D721Med (cell line): ENCODE measurements around the gene COL5A1.

Source experiments
- DNase-seq: peaks from one replicate; pipeline ENCODE4 v3.0.0; 2011; ENCODE audit warnings: low spot score; ENCODE audit not compliant: insufficient read length
- FAIRE-seq: peaks from 2 replicates; lab custom pipeline; 2011; peaks lifted over from hg19 to GRCh38; lab: Jason Lieb, UNC
- TF ChIP-seq, protein P1 (sequence below): IDR thresholded peaks from 2 replicates; pipeline ENCODE4 v1.5.1; 2012; ENCODE audit warnings: mild to moderate bottlenecking, control low read depth; ENCODE audit not compliant: insufficient read depth; ENCODE audit errors: missing control alignments

Gene COL5A1

DNA sequence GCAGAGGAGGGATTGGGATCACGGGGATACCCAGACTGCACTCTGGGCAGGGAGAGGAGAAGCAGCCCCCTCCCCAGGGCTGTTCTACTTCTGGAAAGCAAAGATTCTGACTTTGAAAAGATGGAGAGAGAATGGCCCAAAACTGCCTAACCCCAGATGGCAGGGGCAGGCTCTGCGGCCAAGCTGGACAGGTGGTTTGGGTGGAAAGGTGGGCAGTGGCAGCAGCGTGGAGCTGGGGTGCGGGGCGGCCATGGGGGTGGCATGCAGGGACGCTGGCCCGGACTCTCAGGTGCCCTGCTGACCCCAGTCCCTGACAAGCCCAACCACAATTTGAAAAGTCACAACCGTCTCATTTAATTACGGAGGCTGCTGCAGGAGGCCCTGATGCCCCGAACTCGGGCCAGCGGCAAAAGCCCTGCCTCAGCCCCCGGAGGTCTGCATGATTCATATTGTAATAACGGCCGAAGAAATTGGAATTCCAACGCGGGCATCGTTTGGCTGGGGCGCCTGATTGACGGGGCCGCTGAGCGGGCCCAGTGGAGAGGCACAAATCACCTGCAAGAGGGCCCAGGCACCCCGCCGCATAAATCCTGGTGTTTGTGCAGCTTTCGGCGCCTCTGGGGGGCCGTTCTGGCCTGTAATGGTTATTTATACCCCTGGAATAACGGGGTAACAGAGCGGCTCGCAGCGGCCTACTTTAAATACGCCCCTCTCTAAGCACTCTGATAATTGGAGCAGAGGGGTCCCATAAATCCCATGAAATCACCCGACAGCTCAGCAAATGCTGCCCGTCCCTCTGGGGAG lies 197.2 kb downstream of the COL5A1 start:
- TF ChIP-seq, protein P1, sequence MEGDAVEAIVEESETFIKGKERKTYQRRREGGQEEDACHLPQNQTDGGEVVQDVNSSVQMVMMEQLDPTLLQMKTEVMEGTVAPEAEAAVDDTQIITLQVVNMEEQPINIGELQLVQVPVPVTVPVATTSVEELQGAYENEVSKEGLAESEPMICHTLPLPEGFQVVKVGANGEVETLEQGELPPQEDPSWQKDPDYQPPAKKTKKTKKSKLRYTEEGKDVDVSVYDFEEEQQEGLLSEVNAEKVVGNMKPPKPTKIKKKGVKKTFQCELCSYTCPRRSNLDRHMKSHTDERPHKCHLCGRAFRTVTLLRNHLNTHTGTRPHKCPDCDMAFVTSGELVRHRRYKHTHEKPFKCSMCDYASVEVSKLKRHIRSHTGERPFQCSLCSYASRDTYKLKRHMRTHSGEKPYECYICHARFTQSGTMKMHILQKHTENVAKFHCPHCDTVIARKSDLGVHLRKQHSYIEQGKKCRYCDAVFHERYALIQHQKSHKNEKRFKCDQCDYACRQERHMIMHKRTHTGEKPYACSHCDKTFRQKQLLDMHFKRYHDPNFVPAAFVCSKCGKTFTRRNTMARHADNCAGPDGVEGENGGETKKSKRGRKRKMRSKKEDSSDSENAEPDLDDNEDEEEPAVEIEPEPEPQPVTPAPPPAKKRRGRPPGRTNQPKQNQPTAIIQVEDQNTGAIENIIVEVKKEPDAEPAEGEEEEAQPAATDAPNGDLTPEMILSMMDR = no peak
- FAIRE-seq = no peak

GRCh38 chr9:134839455-134840125 lies 198.0 kb downstream of the COL5A1 start:
- no peak for FAIRE-seq
- no peak for DNase-seq
- TF ChIP-seq, protein P1 = no peak

More for the DNA sequence above, 197.2 kb downstream of the COL5A1 start:
- DNase-seq = no peak

- FAIRE-seq = no peak
- TF ChIP-seq, protein P1 = no peak
- no peak for DNase-seq
Observed at GRCh38 chr9:134840511-134840910, 198.9 kb downstream of the COL5A1 start.

DNA sequence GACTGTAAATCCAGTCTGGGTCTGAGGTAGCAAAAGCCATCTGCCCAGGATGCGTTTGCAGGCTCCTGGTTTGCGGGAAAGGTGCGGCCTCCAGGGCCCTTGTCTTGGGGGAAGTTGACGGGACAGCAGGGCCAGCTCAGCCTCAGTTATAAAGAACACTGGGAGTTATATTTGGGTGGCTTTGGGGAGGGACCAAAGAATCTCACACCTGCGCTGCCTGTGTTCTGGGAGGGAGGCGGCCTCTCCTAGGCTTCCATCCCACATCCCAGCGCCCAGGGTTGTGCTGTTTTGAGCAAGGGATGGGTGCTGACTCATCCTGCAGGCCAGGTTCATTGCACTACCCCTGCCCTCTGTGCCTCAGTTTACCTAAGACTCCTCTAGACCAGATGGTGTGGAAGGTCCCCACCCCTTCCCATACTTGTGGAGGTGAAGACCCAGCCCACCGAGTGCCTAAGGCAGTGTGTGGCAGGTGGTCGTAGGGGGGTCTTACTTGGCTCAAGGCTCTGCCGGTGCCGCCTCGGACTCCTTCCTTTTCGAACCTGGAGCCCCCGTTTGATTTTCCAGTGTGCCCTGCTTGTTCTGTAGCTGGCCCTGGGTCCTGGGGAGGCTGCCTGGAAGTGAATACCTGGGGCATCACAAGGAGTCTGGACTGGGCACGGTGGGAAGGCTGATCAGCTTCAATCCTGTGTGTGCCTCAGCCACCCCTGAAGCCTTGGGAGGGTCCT lies 199.7 kb downstream of the COL5A1 start:
- no peak for FAIRE-seq
- TF ChIP-seq, protein P1 = no peak
- DNase-seq = no peak

- no peak for DNase-seq
- TF ChIP-seq, protein P1 = no peak
- no peak for FAIRE-seq
Observed at GRCh38 chr9:134842321-134842720, 200.7 kb downstream of the COL5A1 start.

GRCh38 chr9:134843740-134844139 lies 202.1 kb downstream of the COL5A1 start:
- FAIRE-seq = no peak
- TF ChIP-seq, protein P1 = no peak
- DNase-seq = no peak
